Adrenal gland (tissue), 12 donors: ENCODE measurements around the gene HDAC4. TPM values are rescaled to one million over a fixed set of nuclear protein-coding genes. Genes with fewer than 3 reads are reported as not detected.

Experiments used
- DNase-seq, 7 donors: peaks; one replicate each; pipeline ENCODE4 v3.0.0-alpha.2; 2019 to 2020
- H3K27ac ChIP-seq, 5 donors: fragments of 200-600 bp; sonication (generic) in 4 of 5; 1 replicate in 3 of 5; 2 replicates in 2 of 5; pipeline versions ENCODE4 v1.5.1 to v1.8.0; 2016 to 2020; ENCODE audit warnings: mild to moderate bottlenecking in 1 of 5
- H3K27me3 ChIP-seq: fragments of 200-600 bp; 2 replicates; pipeline ENCODE4 v1.8.0; 2021
- H3K36me3 ChIP-seq, 2 donors: fragments of 200-600 bp; replicated peaks in 1 of 2; 1 replicate in 1 of 2; 2 replicates in 1 of 2; pipeline versions ENCODE4 v1.5.1 to v1.8.0; 2018 to 2022
- H3K4me1 ChIP-seq, 2 donors: fragments of 200-600 bp; replicated peaks in 1 of 2; 1 replicate in 1 of 2; 2 replicates in 1 of 2; pipeline versions ENCODE4 v1.5.1 to v1.8.0; 2018 to 2021
- H3K4me3 ChIP-seq, 4 donors: fragments of 200-600 bp; sonication (generic) in 3 of 4; one replicate each; pipeline ENCODE4 v1.5.1; 2016 to 2018
- H3K9me3 ChIP-seq, 3 donors: fragments of 200-600 bp; sonication (generic) in 1 of 3; replicated peaks in 1 of 3; 1 replicate in 2 of 3; 2 replicates in 1 of 3; pipeline versions ENCODE4 v1.5.1 to v1.8.0; 2016 to 2021
- CTCF ChIP-seq, 6 experiments: fragments of 450-650 bp in 4 of 6; fragments of 200-600 bp in 2 of 6; sonication (generic) in 1 of 6; IDR thresholded peaks; 1 replicate in 5 of 6; 2 replicates in 1 of 6; pipeline versions ENCODE4 v1.5.1 to v1.8.0; 2016 to 2021; ENCODE audit warnings: antibody characterized with exemption in 6 of 6, mild to moderate bottlenecking in 2 of 6, moderate library complexity in 1 of 6
- POLR2A ChIP-seq, 2 donors: fragments of 450-650 bp; IDR thresholded peaks; one replicate each; pipeline ENCODE4 v1.6.1; 2017; ENCODE audit warnings: antibody characterized with exemption in 2 of 2, mild to moderate bottlenecking in 2 of 2, moderate library complexity in 1 of 2
- WGBS, 4 donors: extraction: QIAGEN DNeasy Blood & Tissue Kit in 2 of 4; methylation state at CpG; one replicate each; pipeline versions ENCODE4 v1.1.5 to v1.1.7; 2013 to 2017; 5-methylcytosine and 5-hydroxymethylcytosine counted together
- intact Hi-C, 2 donors: fragments of 100-400 bp; cut with DNase I; formaldehyde crosslinking; loops; one replicate each; pipeline versions ENCODE4 v1.14.1 to v1.15.0; 2022 to 2023
- polyA plus RNA-seq, 3 donors: library from polyadenylated mRNA; stranded (reverse); fragments of 200-250 nt in 2 of 3; fragments of 350-450 nt in 1 of 3; fragmentation: Illumina TruSeq in 1 of 3; extraction: RNeasy Lipid Tissue Mini Kit (QIAGEN cat#74804) in 1 of 3; gene quantifications; one replicate each; pipeline ENCODE4 v1.2.3, GENCODE V29; 2013 to 2014
- total RNA-seq, 9 donors: library from RNA; depleted of rRNA in 4 of 9; stranded (reverse); fragments of >200 nt in 4 of 9; fragments of 120-200 nt in 1 of 9; fragmentation: NEBNext Ultra II Directional in 1 of 9; extraction: Animal tissue kit (Norgen Biotek cat#: 25700) in 1 of 9; gene quantifications; one replicate each; pipeline versions ENCODE4 v1.1.0 to v1.2.4, GENCODE V29; 2013 to 2023
- donor health status: healthy with polysubstance abuse.
- donor health status: Bipolar disorder and iron deficiency.
- donor health status: DM: yes; HTN: yes; CAD: no.
- donor health status: DM: no; HTN: no; CAD: no.
- donor health status: DM: no; HTN: no; CAD: no.
- donor health status: DM: yes; HTN: yes; CAD: no.

HDAC4 gene
- total and polyA plus RNA-seq, 12 donors = 8.3 to 88.9 (median 28.7) TPM

DNA sequence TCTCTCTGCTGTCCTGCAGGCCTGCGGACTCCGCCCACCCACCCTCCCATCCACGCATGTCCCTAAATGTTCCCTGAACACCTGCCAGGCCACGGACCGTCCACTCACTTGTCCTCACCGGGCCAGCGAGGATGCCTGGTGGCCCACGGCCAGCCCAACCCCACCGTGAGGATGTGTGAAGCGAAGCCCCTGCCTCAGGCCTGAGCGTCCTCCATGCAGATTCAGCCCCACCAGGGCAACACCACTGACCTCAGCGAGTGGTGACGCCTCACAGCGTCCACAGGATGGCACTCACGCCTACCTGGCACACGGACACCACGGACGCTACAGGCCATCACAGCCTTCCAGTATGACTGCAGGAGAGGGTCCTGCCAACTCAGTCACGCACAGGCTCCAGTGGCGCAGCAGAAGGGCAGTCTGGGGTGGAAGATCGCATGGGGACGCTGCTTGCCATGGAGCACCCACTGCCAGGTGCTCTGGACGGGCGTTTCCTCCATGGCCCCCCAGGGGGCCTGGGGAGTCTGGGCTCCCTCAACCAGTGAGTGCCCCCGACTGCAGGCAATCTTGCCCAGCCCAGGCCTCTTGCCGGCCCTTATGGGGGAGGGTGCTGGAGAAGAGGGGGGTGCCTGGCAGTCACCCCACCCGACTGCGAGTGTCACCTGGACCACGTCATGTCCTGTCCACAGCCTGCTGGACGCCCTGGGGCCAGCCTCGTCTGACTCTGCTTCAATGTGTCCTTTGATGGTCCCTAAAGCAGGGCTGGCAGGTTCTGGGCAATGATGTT lies 25.4 kb downstream of the HDAC4 start:
- Histone ChIP-seq H3K9me3 (no peaks in the 10 kb centered on the region), H3K4me1 (peaks cover 0 to under 1% of the 10 kb centered on the region in 2 donors), H3K4me3 (no peak overlapping the region), H3K27ac (no peak overlapping the region), H3K27me3 (no peaks in the 10 kb centered on the region), H3K36me3 (no peaks in the 10 kb centered on the region)
- intact Hi-C loops = no loop called here
- DNase-seq = peak in 1 of 7 donors; percentile 16
- TF ChIP-seq CTCF (IDR thresholded peaks at IDR 0.05) (no peak), POLR2A (IDR thresholded peaks at IDR 0.05) (no peak)
- WGBS, 4 donors = 84 to 93% (median 90%) methylated on average over 11 to 31 of the region's 31 CpGs

DNA sequence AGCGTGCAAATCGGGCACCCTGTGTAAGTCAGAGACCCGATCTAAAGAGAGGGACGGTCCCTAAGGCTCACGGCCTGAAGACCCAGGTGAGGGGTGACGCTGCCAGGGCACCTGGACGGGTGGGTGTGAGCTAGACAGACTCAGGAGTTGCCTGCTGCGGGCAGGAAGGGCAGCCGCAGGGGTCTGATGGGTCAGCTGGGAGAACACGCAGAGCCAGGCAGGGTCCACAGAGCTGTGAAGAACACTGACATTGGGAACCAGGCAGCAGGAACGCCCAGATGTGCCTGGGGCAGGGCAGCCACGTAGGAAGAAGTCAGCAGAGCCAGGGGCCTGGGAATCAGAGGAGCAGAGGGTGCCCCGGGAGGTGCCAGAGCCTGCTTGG lies 25.9 kb downstream of the HDAC4 start:
- no peaks in the 10 kb centered on the region for H3K4me1 ChIP-seq
- DNase-seq = no peak

GRCh38 chr2:239372835-239373234 lies 28.0 kb downstream of the HDAC4 start:
- peak in 1 of 7 donors; percentile 5 for DNase-seq
- no peak overlapping the region for H3K27ac ChIP-seq
- TF ChIP-seq CTCF (IDR thresholded peaks at IDR 0.05) = no peak
- TF ChIP-seq POLR2A (IDR thresholded peaks at IDR 0.05) = no peak
- no peaks in the 10 kb centered on the region for H3K36me3 ChIP-seq
- no peaks in the 10 kb centered on the region for H3K27me3 ChIP-seq
- 95 to 96% (median 95%) methylated on average over 13 of the region's 13 CpGs for WGBS, 4 donors
- no peaks in the 10 kb centered on the region for H3K4me1 ChIP-seq
- no peak overlapping the region for H3K4me3 ChIP-seq
- intact Hi-C loops = no loop called here
- H3K9me3 ChIP-seq = no peaks in the 10 kb centered on the region

More for the DNA sequence above, 25.9 kb downstream of the HDAC4 start:
- Histone ChIP-seq H3K27me3 (no peaks in the 10 kb centered on the region), H3K4me3 (no peak overlapping the region), H3K27ac (no peak overlapping the region), H3K36me3 (no peaks in the 10 kb centered on the region), H3K9me3 (no peaks in the 10 kb centered on the region)
- intact Hi-C loops = no loop called here
- WGBS, 4 donors = 92 to 98% (median 95%) methylated on average over 13 of the region's 13 CpGs
- no peak for TF ChIP-seq POLR2A (IDR thresholded peaks at IDR 0.05)
- no peak for TF ChIP-seq CTCF (IDR thresholded peaks at IDR 0.05)

GRCh38 chr2:239371726-239372686 lies 28.8 kb downstream of the HDAC4 start:
- intact Hi-C loops = no loop called here
- Histone ChIP-seq H3K27me3 (no peaks in the 10 kb centered on the region), H3K27ac (no peak overlapping the region), H3K9me3 (no peaks in the 10 kb centered on the region), H3K4me1 (no peaks in the 10 kb centered on the region), H3K4me3 (no peak overlapping the region), H3K36me3 (no peaks in the 10 kb centered on the region)
- TF ChIP-seq POLR2A (IDR thresholded peaks at IDR 0.05) (no peak), CTCF (IDR thresholded peaks at IDR 0.05) (no peak)
- WGBS, 4 donors = 93 to 96% (median 95%) methylated on average over 23 to 34 of the region's 34 CpGs
- peak in 1 of 7 donors; percentile 9 for DNase-seq
